K562 (cell line): ENCODE results near the gene LAIR2. TPM values are rescaled to one million over a fixed set of nuclear protein-coding genes. Genes with fewer than 3 reads are reported as not detected.

Experiments used
- BCOR ChIP-seq: fragments of 450-650 bp; IDR thresholded peaks from 2 replicates; pipeline ENCODE4 v1.6.1; 2016
- CAMTA2 ChIP-seq: fragments of 250-450 bp; sonication (Bioruptor Pico); conservative IDR thresholded peaks from 2 replicates; pipeline ENCODE4 v1.5.1; 2022
- CTBP1 ChIP-seq: fragments of 450-650 bp; IDR thresholded peaks from 2 replicates; pipeline ENCODE4 v1.6.1; 2016; ENCODE audit warnings: borderline replicate concordance
- ETS2 ChIP-seq: IDR thresholded peaks from 2 replicates; pipeline ENCODE4 v1.6.1; 2016; ENCODE audit warnings: borderline replicate concordance, missing genetic modification characterization, mild to moderate bottlenecking, moderate library complexity, missing compliant biosample characterization; ENCODE audit not compliant: poor library complexity, severe bottlenecking
- HCFC1 ChIP-seq: IDR thresholded peaks from 2 replicates; pipeline ENCODE4 v1.6.1; 2012; ENCODE audit warnings: low read depth, low read length, improper control_type of control experiment
- HINFP ChIP-seq: fragments of 450-650 bp; conservative IDR thresholded peaks from 2 replicates; pipeline ENCODE4 v1.6.1; 2016; ENCODE audit warnings: missing genetic modification characterization, low read depth, mild to moderate bottlenecking, control low read depth, missing compliant biosample characterization
- KLF1 ChIP-seq: fragments of 450-650 bp; IDR thresholded peaks from 2 replicates; pipeline ENCODE4 v1.6.1; 2016; ENCODE audit warnings: missing genetic modification characterization, missing compliant biosample characterization
- KLF16 ChIP-seq: IDR thresholded peaks from 2 replicates; pipeline ENCODE4 v1.6.1; 2016; ENCODE audit warnings: antibody characterized with exemption
- MAFF ChIP-seq: IDR thresholded peaks from 2 replicates; pipeline ENCODE4 v1.6.1; 2012; ENCODE audit warnings: low read length, improper control_type of control experiment
- MCM2 ChIP-seq: fragments of 450-650 bp; IDR thresholded peaks from 2 replicates; pipeline ENCODE4 v1.6.1; 2017; ENCODE audit warnings: low read depth, mild to moderate bottlenecking
- MCM3 ChIP-seq: fragments of 450-650 bp; IDR thresholded peaks from 2 replicates; pipeline ENCODE4 v1.6.1; 2016
- MED1 ChIP-seq: sonication (generic); formaldehyde crosslinking; IDR thresholded peaks from 2 replicates; pipeline ENCODE4 v1.8.1; 2023; ENCODE audit warnings: missing genetic modification reagents, borderline replicate concordance
- NFATC3 ChIP-seq: fragments of 450-650 bp; IDR thresholded peaks from 2 replicates; pipeline ENCODE4 v1.6.1; 2017; ENCODE audit warnings: mild to moderate bottlenecking
- PHB2 ChIP-seq: fragments of 450-650 bp; IDR thresholded peaks from 2 replicates; pipeline ENCODE4 v1.6.1; 2017; ENCODE audit warnings: low read depth
- PHF20 ChIP-seq: fragments of 450-650 bp; IDR thresholded peaks from 2 replicates; pipeline ENCODE4 v1.6.1; 2018; ENCODE audit not compliant: partially characterized antibody
- POLR2A ChIP-seq: fragments of 450-650 bp; conservative IDR thresholded peaks from 2 replicates; pipeline ENCODE4 v1.6.1; 2016
- POLR2AphosphoS5 ChIP-seq: IDR thresholded peaks from 2 replicates; pipeline ENCODE4 v1.6.1; 2011; ENCODE audit warnings: mild to moderate bottlenecking, low read depth, low read length, moderate library complexity; ENCODE audit not compliant: control insufficient read depth, insufficient read depth
- PREB ChIP-seq: sonication (generic); formaldehyde crosslinking; IDR thresholded peaks from 2 replicates; pipeline ENCODE4 v1.8.1; 2023; ENCODE audit warnings: mild to moderate bottlenecking, missing genetic modification reagents
- PRMT5 ChIP-seq: sonication (generic); formaldehyde crosslinking; IDR thresholded peaks from 2 replicates; pipeline ENCODE4 v1.5.0; 2020; ENCODE audit warnings: missing genetic modification reagents
- SRF ChIP-seq, 2 experiments: fragments of 250-450, 450-650 bp in 1 of 2; sonication (Bioruptor Pico) in 1 of 2; sonication (generic) in 1 of 2; formaldehyde crosslinking; IDR thresholded peaks; 2 replicates each; pipeline versions ENCODE4 v1.5.0 to v1.5.1; 2020 to 2022; ENCODE audit warnings: mild to moderate bottlenecking in 1 of 2, missing genetic modification reagents in 1 of 2
- SRSF9 ChIP-seq: fragments of 200-400 bp; formaldehyde crosslinking; IDR thresholded peaks from 2 replicates; pipeline ENCODE4 v1.6.1; 2017; ENCODE audit warnings: low read depth, low read length, borderline replicate concordance
- SUPT5H ChIP-seq: fragments of 450-650 bp; IDR thresholded peaks from 2 replicates; pipeline ENCODE4 v1.6.1; 2016
- TEAD1 ChIP-seq, 2 experiments: fragments of 450-650 bp in 1 of 2; sonication (generic) in 1 of 2; formaldehyde crosslinking; IDR thresholded peaks; 2 replicates each; pipeline versions ENCODE4 v1.4.0 to v1.8.0; 2020 to 2022; ENCODE audit warnings: mild to moderate bottlenecking in 2 of 2, missing genetic modification reagents in 1 of 2
- THRAP3 ChIP-seq: fragments of 450-650 bp; IDR thresholded peaks from 2 replicates; pipeline ENCODE4 v1.6.1; 2016; ENCODE audit warnings: mild to moderate bottlenecking, inconsistent platforms, borderline replicate concordance
- WHSC1 ChIP-seq: IDR thresholded peaks from one replicate; pipeline ENCODE4 v1.6.1; 2012; ENCODE audit warnings: low read length, control low read depth, inconsistent platforms
- ZBTB12 ChIP-seq: fragments of 250-450 bp; sonication (Bioruptor Pico); IDR thresholded peaks from 2 replicates; pipeline ENCODE4 v1.4.0; 2020
- ZC3H11A ChIP-seq: IDR thresholded peaks from 2 replicates; pipeline ENCODE4 v1.6.1; 2012; ENCODE audit warnings: low read depth, low read length, improper control_type of control experiment
- ZFX ChIP-seq: sonication (generic); formaldehyde crosslinking; IDR thresholded peaks from 2 replicates; pipeline ENCODE4 v1.8.0; 2022; ENCODE audit warnings: mild to moderate bottlenecking, missing genetic modification reagents, moderate library complexity
- ZNF174 ChIP-seq: fragments of 250-450 bp; sonication (Bioruptor Pico); IDR thresholded peaks from 2 replicates; pipeline ENCODE4 v1.4.0; 2020; ENCODE audit warnings: mild to moderate bottlenecking
- ZNF75A ChIP-seq: fragments of 450-650 bp; formaldehyde crosslinking; IDR thresholded peaks from 2 replicates; pipeline ENCODE4 v1.4.0; 2020; ENCODE audit warnings: mild to moderate bottlenecking
- polyA plus RNA-seq, 8 experiments: library from polyadenylated mRNA; depleted of rRNA in 4 of 8; stranded (reverse) in 5 of 8; unstranded in 3 of 8; fragments of >200 nt; fragmentation: Nextera tagmentation in 2 of 8; fragmentation: Illumina TruSeq in 1 of 8; extraction: Ambion mirVana in 2 of 8; extraction: Trizol in 1 of 8; gene quantifications; 2 replicates each; pipeline versions ENCODE4 v1.2.1 to v1.2.3, GENCODE V29; 2011 to 2014; ENCODE audit warnings: inconsistent platforms in 1 of 8, missing spikeins in 1 of 8
- total RNA-seq, 7 experiments: library from RNA; depleted of rRNA in 6 of 7; stranded (reverse); fragments of >200 nt in 6 of 7; fragmentation: Illumina TruSeq in 2 of 7; extraction: Trizol in 2 of 7; gene quantifications; 2 replicates each; pipeline versions ENCODE4 v1.2.1 to v1.2.3, GENCODE V29; 2011 to 2021; ENCODE audit warnings: low replicate concordance in 1 of 7

LAIR2 gene
- total and polyA plus RNA-seq, 9 of the 15 experiments (the other 6 are each of a cell fraction or from before 2014, with no cell fraction given), result not detected

GRCh38 chr19:54462655-54463530 lies 39.7 kb upstream of the LAIR2 start (continued):
- TF ChIP-seq PREB (CRISPR knock-in tag), result no peak
- no peak for TF ChIP-seq ZNF174 (CRISPR knock-in tag)
- TF ChIP-seq TEAD1 (CRISPR knock-in tag; IDR thresholded peaks at IDR 0.05), result no peak
- no peak for TF ChIP-seq CAMTA2
- TF ChIP-seq POLR2AphosphoS5, result 0 out of 2 replicates have a peak, but pooled peaks have one; percentile 3
- no peak for TF ChIP-seq NFATC3
- no peak for TF ChIP-seq ZFX (CRISPR knock-in tag)
- TF ChIP-seq PRMT5, result no peak
- no peak for TF ChIP-seq HCFC1
- peak; percentile 73 for TF ChIP-seq POLR2A
- TF ChIP-seq ZBTB12 (CRISPR knock-in tag), result no peak
- TF ChIP-seq SRF (CRISPR knock-in tag; IDR thresholded peaks at IDR 0.05), result no peak
- TF ChIP-seq MCM3, result no peak
- no peak for TF ChIP-seq ETS2
- TF ChIP-seq BCOR, result no peak
- TF ChIP-seq ZNF75A (CRISPR knock-in tag), result no peak
- no peak for TF ChIP-seq MCM2
- TF ChIP-seq HINFP (tag), result no peak
- TF ChIP-seq MED1 (CRISPR knock-in tag), result no peak
- no peak for TF ChIP-seq SRSF9
- TF ChIP-seq SUPT5H, result peak; percentile 79
- TF ChIP-seq CTBP1, result no peak
- no peak for TF ChIP-seq KLF16
- TF ChIP-seq THRAP3, result no peak
- TF ChIP-seq PHB2, result no peak
- no peak for TF ChIP-seq WHSC1
- TF ChIP-seq KLF1 (tag), result no peak
- no peak for TF ChIP-seq ZC3H11A
- TF ChIP-seq PHF20, result no peak
- TF ChIP-seq MAFF, result no peak
